WTC11 (cell line): ENCODE measurements around the gene HDAC3. TPM values are rescaled to one million over a fixed set of nuclear protein-coding genes. Genes with fewer than 3 reads are reported as not detected.

ENCODE experiments used
- ATAC-seq: fragments of 200-7000 bp; cut with Tn5 transposase; 2 replicates; pipeline ENCODE4 v1.10.0; 2021; ENCODE audit warnings: mild to moderate bottlenecking, moderate library complexity
- CTCF ChIA-PET: fragments of 300-600 bp; sonication (Branson Sonifier 250); formaldehyde crosslinking; loops from one replicate; lab custom pipeline; 2021; ENCODE audit warnings: antibody characterized with exemption; lab: Charles Lee
- POLR2A ChIA-PET: fragments of 350-600 bp; sonication (Branson Sonifier 250); formaldehyde crosslinking; loops from one replicate; lab custom pipeline; 2021; ENCODE audit warnings: antibody characterized with exemption; lab: Charles Lee
- DNase-seq: peaks from one replicate; pipeline ENCODE4 v3.0.0; 2021; ENCODE audit warnings: low spot score
- H3K27ac Mint-ChIP-seq: 2 replicates; pipeline ENCODE4 v1.8.0; 2021; ENCODE audit warnings: mixed read lengths
- H3K27me3 Mint-ChIP-seq: 2 replicates; pipeline ENCODE4 v1.8.0; 2021; ENCODE audit warnings: low read depth, mild to moderate bottlenecking, moderate library complexity, mixed read lengths
- H3K36me3 Mint-ChIP-seq: 2 replicates; pipeline ENCODE4 v1.8.0; 2021; ENCODE audit warnings: mixed read lengths
- H3K4me1 Mint-ChIP-seq: 2 replicates; pipeline ENCODE4 v1.8.0; 2022; ENCODE audit warnings: mixed read lengths
- H3K4me3 Mint-ChIP-seq: 2 replicates; pipeline ENCODE4 v1.8.0; 2021; ENCODE audit warnings: mild to moderate bottlenecking, moderate library complexity, mixed read lengths
- H3K9me3 Mint-ChIP-seq: 2 replicates; pipeline ENCODE4 v1.8.0; 2021; ENCODE audit warnings: mixed read lengths
- FOXK1 ChIP-seq: sonication (generic); formaldehyde crosslinking; IDR thresholded peaks from 2 replicates; pipeline ENCODE4 v1.8.0; 2022; ENCODE audit warnings: mild to moderate bottlenecking, moderate library complexity, missing genetic modification reagents
- FOXP1 ChIP-seq: sonication (generic); formaldehyde crosslinking; IDR thresholded peaks from 2 replicates; pipeline ENCODE4 v1.8.0; 2022; ENCODE audit warnings: missing genetic modification reagents, mild to moderate bottlenecking, moderate library complexity, borderline replicate concordance
- MXD4 ChIP-seq: fragments of 250-450 bp; sonication (Bioruptor Pico); IDR thresholded peaks from 2 replicates; pipeline ENCODE4 v1.8.0; 2021; ENCODE audit warnings: mild to moderate bottlenecking, moderate library complexity, borderline replicate concordance
- NR3C1 ChIP-seq: sonication (generic); formaldehyde crosslinking; conservative IDR thresholded peaks from 2 replicates; pipeline ENCODE4 v1.8.1; 2023; ENCODE audit warnings: low read depth, mild to moderate bottlenecking, missing genetic modification reagents
- ZNF138 ChIP-seq: sonication (generic); formaldehyde crosslinking; conservative IDR thresholded peaks from 2 replicates; pipeline ENCODE4 v1.8.1; 2022; ENCODE audit warnings: mild to moderate bottlenecking, moderate library complexity, missing genetic modification reagents
- ZNF423 ChIP-seq: fragments of 250-450 bp; sonication (Bioruptor Pico); IDR thresholded peaks from 2 replicates; pipeline ENCODE4 v2.1.2; 2022; ENCODE audit warnings: mild to moderate bottlenecking, moderate library complexity
- total RNA-seq: library from RNA; stranded (reverse); gene quantifications from 3 replicates; pipeline ENCODE4 v1.2.3, GENCODE V29; 2021
- TF ChIP-seq, protein P1 (sequence below): sonication (generic); formaldehyde crosslinking; IDR thresholded peaks from 2 replicates; pipeline ENCODE4 v1.8.1; 2022; ENCODE audit warnings: low read depth, mild to moderate bottlenecking, moderate library complexity, missing genetic modification reagents, borderline replicate concordance
- TF ChIP-seq, protein P2 (sequence below): sonication (generic); formaldehyde crosslinking; IDR thresholded peaks from 2 replicates; pipeline ENCODE4 v1.8.0; 2022; ENCODE audit warnings: mild to moderate bottlenecking, missing genetic modification reagents
- TF ChIP-seq, protein P3 (sequence below): sonication (generic); formaldehyde crosslinking; IDR thresholded peaks from 2 replicates; pipeline ENCODE4 v1.8.1; 2023; ENCODE audit warnings: mild to moderate bottlenecking, missing genetic modification reagents, moderate library complexity
- TF ChIP-seq, protein P4 (sequence below): sonication (generic); formaldehyde crosslinking; IDR thresholded peaks from 2 replicates; pipeline ENCODE4 v1.8.1; 2023; ENCODE audit warnings: mild to moderate bottlenecking, missing genetic modification reagents, moderate library complexity
- TF ChIP-seq, protein P5 (sequence below): sonication (generic); formaldehyde crosslinking; IDR thresholded peaks from 2 replicates; pipeline ENCODE4 v1.8.1; 2023; ENCODE audit warnings: mild to moderate bottlenecking, missing genetic modification reagents, borderline replicate concordance
- TF ChIP-seq, protein P6 (sequence below): sonication (generic); formaldehyde crosslinking; IDR thresholded peaks from 2 replicates; pipeline ENCODE4 v1.8.0; 2022; ENCODE audit warnings: mild to moderate bottlenecking, missing genetic modification reagents
- TF ChIP-seq, protein P7 (sequence below): sonication (generic); formaldehyde crosslinking; conservative IDR thresholded peaks from 2 replicates; pipeline ENCODE4 v1.8.1; 2023; ENCODE audit warnings: mild to moderate bottlenecking, low read depth, missing genetic modification reagents, moderate library complexity

Gene HDAC3
- total RNA-seq, 1 experiment from 2014 or later: 96.2 TPM

DNA sequence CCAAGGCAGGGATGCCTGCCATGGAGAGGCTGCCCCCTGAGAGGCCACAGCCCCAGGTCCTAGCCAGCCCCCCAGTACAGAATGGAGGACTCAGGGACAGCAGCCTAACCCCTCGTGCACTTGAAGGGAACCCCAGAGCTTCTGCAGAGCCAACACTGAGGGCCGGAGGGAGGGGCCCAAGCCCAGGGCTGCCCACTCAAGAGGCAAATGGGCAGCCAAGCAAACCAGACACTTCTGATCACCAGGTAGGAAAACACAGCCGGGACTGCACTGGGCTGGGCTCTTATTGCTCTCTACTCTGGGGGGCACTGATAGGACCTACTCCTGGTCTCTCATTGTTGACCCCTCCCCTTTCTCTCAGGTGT lies 3.4 kb upstream of the HDAC3 start (continued):
- TF ChIP-seq, protein P1, sequence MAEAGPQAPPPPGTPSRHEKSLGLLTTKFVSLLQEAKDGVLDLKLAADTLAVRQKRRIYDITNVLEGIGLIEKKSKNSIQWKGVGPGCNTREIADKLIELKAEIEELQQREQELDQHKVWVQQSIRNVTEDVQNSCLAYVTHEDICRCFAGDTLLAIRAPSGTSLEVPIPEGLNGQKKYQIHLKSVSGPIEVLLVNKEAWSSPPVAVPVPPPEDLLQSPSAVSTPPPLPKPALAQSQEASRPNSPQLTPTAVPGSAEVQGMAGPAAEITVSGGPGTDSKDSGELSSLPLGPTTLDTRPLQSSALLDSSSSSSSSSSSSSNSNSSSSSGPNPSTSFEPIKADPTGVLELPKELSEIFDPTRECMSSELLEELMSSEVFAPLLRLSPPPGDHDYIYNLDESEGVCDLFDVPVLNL (CRISPR knock-in tag): no peak
- TF ChIP-seq MXD4 (CRISPR knock-in tag): no peak

DNA sequence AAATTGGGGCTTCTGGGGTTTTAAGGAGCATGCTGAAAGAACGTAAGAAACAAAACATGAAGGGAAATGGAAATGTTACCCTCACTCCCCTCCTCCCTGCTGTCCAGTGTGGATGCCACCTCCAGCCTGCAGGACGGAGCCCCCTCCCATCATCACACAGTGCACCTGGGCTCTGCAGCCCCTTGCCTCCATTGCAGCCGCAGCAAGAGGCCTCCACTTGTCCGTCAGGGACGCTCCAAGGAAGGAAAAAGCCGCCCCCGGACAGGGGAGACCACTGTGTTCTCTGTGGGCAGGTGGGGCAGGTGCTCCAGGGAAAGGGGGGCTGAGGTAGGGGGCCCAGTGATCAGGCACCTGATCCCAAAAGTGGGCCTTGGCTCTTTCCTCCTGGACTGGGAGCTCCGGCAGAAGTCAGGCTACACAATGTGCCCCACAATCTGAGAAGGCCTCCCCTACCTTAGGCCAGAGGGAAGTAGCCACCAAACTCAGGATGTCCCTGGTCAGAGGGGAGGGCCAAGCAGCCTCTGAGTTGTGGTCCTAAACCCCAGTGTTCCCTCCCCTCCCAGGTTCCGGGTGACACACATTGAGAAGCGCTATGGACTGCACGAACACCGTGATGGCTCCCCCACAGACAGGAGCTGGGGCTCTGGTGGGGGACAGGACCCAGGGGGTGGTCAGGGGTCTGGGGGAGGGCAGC lies 2.9 kb upstream of the HDAC3 start:
- H3K27ac Mint-ChIP-seq: no peak overlapping the region
- CTCF ChIA-PET: interaction anchor here (1.1 kb wide), 1 partner anchor 20 kb away, joined by 4 read pairs; the partner anchor contains the start of gene DIAPH1
- H3K4me1 Mint-ChIP-seq: peaks cover 26% of the 10 kb centered on the region
- TF ChIP-seq FOXP1 (no peak), MXD4 (CRISPR knock-in tag) (no peak)
- TF ChIP-seq, protein P2, sequence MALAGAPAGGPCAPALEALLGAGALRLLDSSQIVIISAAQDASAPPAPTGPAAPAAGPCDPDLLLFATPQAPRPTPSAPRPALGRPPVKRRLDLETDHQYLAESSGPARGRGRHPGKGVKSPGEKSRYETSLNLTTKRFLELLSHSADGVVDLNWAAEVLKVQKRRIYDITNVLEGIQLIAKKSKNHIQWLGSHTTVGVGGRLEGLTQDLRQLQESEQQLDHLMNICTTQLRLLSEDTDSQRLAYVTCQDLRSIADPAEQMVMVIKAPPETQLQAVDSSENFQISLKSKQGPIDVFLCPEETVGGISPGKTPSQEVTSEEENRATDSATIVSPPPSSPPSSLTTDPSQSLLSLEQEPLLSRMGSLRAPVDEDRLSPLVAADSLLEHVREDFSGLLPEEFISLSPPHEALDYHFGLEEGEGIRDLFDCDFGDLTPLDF (CRISPR knock-in tag): no peak
- TF ChIP-seq, all 79 proteins: peak for 0
- ATAC-seq (no peak), DNase-seq (no peak)
- POLR2A ChIA-PET: interaction anchor here (1.7 kb wide), 1 partner anchor 11 kb away, joined by 5 read pairs; the partner anchor contains the start of gene FCHSD1
- Mint-ChIP-seq H3K36me3 (peaks cover 8% of the 10 kb centered on the region), H3K9me3 (no peaks in the 10 kb centered on the region), H3K4me3 (no peak overlapping the region), H3K27me3 (no peaks in the 10 kb centered on the region)

DNA sequence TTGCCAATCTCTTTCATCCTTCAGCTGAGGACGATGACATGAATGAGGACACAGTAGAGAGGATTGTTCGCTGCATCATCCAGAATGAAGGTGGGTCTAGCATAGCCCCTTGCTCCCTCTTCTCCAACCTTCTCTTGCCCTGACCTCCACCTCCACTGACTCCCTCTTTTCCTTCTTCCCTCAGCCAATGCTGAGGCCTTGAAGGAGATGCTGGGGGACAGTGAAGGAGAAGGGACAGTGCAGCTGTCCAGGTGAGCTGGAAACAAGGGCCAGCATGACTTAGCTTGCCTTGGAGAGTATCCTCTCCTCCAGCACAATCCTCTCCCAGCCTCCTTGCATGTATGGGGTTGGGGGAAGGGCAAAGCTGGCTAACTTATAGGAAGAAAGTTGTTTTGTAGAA lies 2.1 kb upstream of the HDAC3 start:
- H3K4me3 Mint-ChIP-seq: peak overlapping the region; percentile 81; the same call in 1 of the 2 replicates
- ATAC-seq (no peak), DNase-seq (no peak)
- H3K4me1 Mint-ChIP-seq: peaks cover 26% of the 10 kb centered on the region
- no peak for TF ChIP-seq NR3C1 (CRISPR knock-in tag)
- no peak for TF ChIP-seq ZNF138 (CRISPR knock-in tag)
- TF ChIP-seq, protein P3, sequence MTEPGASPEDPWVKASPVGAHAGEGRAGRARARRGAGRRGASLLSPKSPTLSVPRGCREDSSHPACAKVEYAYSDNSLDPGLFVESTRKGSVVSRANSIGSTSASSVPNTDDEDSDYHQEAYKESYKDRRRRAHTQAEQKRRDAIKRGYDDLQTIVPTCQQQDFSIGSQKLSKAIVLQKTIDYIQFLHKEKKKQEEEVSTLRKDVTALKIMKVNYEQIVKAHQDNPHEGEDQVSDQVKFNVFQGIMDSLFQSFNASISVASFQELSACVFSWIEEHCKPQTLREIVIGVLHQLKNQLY (CRISPR knock-in tag): no peak
- TF ChIP-seq, protein P4, sequence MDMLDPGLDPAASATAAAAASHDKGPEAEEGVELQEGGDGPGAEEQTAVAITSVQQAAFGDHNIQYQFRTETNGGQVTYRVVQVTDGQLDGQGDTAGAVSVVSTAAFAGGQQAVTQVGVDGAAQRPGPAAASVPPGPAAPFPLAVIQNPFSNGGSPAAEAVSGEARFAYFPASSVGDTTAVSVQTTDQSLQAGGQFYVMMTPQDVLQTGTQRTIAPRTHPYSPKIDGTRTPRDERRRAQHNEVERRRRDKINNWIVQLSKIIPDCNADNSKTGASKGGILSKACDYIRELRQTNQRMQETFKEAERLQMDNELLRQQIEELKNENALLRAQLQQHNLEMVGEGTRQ (CRISPR knock-in tag): no peak
- TF ChIP-seq ZNF423 (CRISPR knock-in tag): no peak
- TF ChIP-seq, protein P5, sequence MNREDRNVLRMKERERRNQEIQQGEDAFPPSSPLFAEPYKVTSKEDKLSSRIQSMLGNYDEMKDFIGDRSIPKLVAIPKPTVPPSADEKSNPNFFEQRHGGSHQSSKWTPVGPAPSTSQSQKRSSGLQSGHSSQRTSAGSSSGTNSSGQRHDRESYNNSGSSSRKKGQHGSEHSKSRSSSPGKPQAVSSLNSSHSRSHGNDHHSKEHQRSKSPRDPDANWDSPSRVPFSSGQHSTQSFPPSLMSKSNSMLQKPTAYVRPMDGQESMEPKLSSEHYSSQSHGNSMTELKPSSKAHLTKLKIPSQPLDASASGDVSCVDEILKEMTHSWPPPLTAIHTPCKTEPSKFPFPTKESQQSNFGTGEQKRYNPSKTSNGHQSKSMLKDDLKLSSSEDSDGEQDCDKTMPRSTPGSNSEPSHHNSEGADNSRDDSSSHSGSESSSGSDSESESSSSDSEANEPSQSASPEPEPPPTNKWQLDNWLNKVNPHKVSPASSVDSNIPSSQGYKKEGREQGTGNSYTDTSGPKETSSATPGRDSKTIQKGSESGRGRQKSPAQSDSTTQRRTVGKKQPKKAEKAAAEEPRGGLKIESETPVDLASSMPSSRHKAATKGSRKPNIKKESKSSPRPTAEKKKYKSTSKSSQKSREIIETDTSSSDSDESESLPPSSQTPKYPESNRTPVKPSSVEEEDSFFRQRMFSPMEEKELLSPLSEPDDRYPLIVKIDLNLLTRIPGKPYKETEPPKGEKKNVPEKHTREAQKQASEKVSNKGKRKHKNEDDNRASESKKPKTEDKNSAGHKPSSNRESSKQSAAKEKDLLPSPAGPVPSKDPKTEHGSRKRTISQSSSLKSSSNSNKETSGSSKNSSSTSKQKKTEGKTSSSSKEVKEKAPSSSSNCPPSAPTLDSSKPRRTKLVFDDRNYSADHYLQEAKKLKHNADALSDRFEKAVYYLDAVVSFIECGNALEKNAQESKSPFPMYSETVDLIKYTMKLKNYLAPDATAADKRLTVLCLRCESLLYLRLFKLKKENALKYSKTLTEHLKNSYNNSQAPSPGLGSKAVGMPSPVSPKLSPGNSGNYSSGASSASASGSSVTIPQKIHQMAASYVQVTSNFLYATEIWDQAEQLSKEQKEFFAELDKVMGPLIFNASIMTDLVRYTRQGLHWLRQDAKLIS (CRISPR knock-in tag): no peak
- no peak for TF ChIP-seq FOXK1 (CRISPR knock-in tag)
- TF ChIP-seq, protein P6, sequence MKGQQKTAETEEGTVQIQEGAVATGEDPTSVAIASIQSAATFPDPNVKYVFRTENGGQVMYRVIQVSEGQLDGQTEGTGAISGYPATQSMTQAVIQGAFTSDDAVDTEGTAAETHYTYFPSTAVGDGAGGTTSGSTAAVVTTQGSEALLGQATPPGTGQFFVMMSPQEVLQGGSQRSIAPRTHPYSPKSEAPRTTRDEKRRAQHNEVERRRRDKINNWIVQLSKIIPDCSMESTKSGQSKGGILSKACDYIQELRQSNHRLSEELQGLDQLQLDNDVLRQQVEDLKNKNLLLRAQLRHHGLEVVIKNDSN (CRISPR knock-in tag): no peak
- TF ChIP-seq, protein P7, sequence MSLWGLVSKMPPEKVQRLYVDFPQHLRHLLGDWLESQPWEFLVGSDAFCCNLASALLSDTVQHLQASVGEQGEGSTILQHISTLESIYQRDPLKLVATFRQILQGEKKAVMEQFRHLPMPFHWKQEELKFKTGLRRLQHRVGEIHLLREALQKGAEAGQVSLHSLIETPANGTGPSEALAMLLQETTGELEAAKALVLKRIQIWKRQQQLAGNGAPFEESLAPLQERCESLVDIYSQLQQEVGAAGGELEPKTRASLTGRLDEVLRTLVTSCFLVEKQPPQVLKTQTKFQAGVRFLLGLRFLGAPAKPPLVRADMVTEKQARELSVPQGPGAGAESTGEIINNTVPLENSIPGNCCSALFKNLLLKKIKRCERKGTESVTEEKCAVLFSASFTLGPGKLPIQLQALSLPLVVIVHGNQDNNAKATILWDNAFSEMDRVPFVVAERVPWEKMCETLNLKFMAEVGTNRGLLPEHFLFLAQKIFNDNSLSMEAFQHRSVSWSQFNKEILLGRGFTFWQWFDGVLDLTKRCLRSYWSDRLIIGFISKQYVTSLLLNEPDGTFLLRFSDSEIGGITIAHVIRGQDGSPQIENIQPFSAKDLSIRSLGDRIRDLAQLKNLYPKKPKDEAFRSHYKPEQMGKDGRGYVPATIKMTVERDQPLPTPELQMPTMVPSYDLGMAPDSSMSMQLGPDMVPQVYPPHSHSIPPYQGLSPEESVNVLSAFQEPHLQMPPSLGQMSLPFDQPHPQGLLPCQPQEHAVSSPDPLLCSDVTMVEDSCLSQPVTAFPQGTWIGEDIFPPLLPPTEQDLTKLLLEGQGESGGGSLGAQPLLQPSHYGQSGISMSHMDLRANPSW (CRISPR knock-in tag): no peak
- no peak overlapping the region for H3K27ac Mint-ChIP-seq
- CTCF ChIA-PET: interaction anchor here (1.6 to 3.0 kb wide), 3 partner anchors 31 to 47 kb away, joined by 6 to 42 read pairs (median 12); partner anchors contain the start of gene ARAP3
- POLR2A ChIA-PET: interaction anchor here (2.4 to 2.8 kb wide), 2 partner anchors 12 to 47 kb away, joined by 13 to 19 read pairs; partner anchors contain the start of gene FCHSD1
- H3K9me3 Mint-ChIP-seq: no peaks in the 10 kb centered on the region
- H3K27me3 Mint-ChIP-seq: no peaks in the 10 kb centered on the region
- peaks cover 12% of the 10 kb centered on the region for H3K36me3 Mint-ChIP-seq
